ENCODE measurements around the gene TWSG1.

DNA sequence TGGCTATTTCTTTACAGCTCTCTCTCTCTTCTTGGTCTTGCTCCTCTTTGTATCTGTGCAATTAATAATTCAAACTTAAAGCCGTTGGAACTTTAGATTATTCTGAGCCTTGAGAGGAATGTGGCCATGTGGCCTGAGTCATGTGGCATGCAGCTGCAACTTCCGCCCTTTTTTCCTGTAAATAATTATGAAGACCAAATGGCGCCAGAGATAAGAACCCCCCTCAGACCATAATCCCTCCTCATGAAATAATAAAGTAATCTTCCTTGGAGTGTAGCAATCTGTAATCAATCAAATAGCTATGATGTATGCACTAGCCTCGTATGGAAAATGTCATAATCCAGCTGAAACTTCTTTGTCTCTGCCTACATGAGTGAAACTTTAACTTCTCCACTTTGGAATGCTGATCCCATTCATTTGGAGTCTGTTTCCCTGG, 13.5 kb upstream of the TWSG1 start:
- TF ChIP-seq GATA2 (IDR thresholded peaks at IDR 0.05; ENCODE audit: low read depth, low read length) (no peak), GATA3 (IDR thresholded peaks at IDR 0.05; ENCODE audit: low read depth, low read length) (no peak)
